Loucy (cell line): Measurements from ENCODE around the gene TMEM94.
"Not testable (repeated sequence)": the region's sequence is repeated elsewhere in the genome, so short reads cannot be mapped to it uniquely, and the experiment has no call there.

Source experiments
- H2AFZ ChIP-seq: fragments of 200-600 bp; sonication (generic); 2 replicates; pipeline ENCODE4 v1.6.0; 2016; ENCODE audit warnings: antibody characterized with exemption, mild to moderate bottlenecking, low read length, moderate library complexity
- H3F3A ChIP-seq: fragments of 200-600 bp; 2 replicates; pipeline ENCODE4 v1.6.0; 2016; ENCODE audit warnings: antibody characterized with exemption, low read depth, mild to moderate bottlenecking
- H3K27me3 ChIP-seq: fragments of 200-600 bp; sonication (generic); 2 replicates; pipeline ENCODE4 v1.6.1; 2014; ENCODE audit warnings: low read length, mild to moderate bottlenecking; ENCODE audit not compliant: insufficient read depth, poor library complexity, severe bottlenecking
- H3K36me3 ChIP-seq: fragments of 200-600 bp; sonication (generic); 2 replicates; pipeline ENCODE4 v1.6.1; 2016; ENCODE audit warnings: low read length; ENCODE audit not compliant: insufficient read depth
- H3K4me1 ChIP-seq: fragments of 200-600 bp; sonication (generic); 2 replicates; pipeline ENCODE4 v1.5.1; 2014; ENCODE audit warnings: low read length, mild to moderate bottlenecking; ENCODE audit not compliant: insufficient read depth, poor library complexity, severe bottlenecking
- H3K4me2 ChIP-seq: fragments of 200-600 bp; sonication (generic); 2 replicates; pipeline ENCODE4 v1.6.0; 2014; ENCODE audit warnings: antibody characterized with exemption, low read length, low read depth, mild to moderate bottlenecking; ENCODE audit not compliant: poor library complexity, severe bottlenecking
- H3K4me3 ChIP-seq: fragments of 200-600 bp; sonication (generic); 2 replicates; pipeline ENCODE4 v1.5.1; 2014; ENCODE audit warnings: low read length, mild to moderate bottlenecking, mixed read lengths; ENCODE audit not compliant: poor library complexity, severe bottlenecking
- H3K79me2 ChIP-seq: fragments of 200-600 bp; sonication (generic); 2 replicates; pipeline ENCODE4 v1.6.1; 2014; ENCODE audit warnings: low read length; ENCODE audit not compliant: insufficient read depth
- H3K9ac ChIP-seq: fragments of 200-600 bp; sonication (generic); 2 replicates; pipeline ENCODE4 v1.6.0; 2014; ENCODE audit warnings: mild to moderate bottlenecking, low read depth, low read length, moderate library complexity; ENCODE audit not compliant: poor library complexity, severe bottlenecking
- H3K9me2 ChIP-seq: fragments of 200-600 bp; sonication (generic); replicated peaks from 2 replicates; pipeline ENCODE4 v1.6.1; 2016; ENCODE audit warnings: low read depth, low read length, mixed read lengths
- H3K9me3 ChIP-seq: fragments of 200-600 bp; sonication (generic); 2 replicates; pipeline ENCODE4 v1.6.1; 2014; ENCODE audit warnings: mild to moderate bottlenecking, antibody characterized with exemption, low read length, low read depth; ENCODE audit not compliant: insufficient read depth
- H4K20me1 ChIP-seq: fragments of 200-600 bp; sonication (generic); 2 replicates; pipeline ENCODE4 v1.6.0; 2014; ENCODE audit warnings: antibody characterized with exemption, low read length, mild to moderate bottlenecking; ENCODE audit not compliant: insufficient read depth, poor library complexity, severe bottlenecking
- CTCF ChIP-seq: fragments of 200-600 bp; sonication (generic); conservative IDR thresholded peaks from 2 replicates; pipeline ENCODE4 v1.5.1; 2014; ENCODE audit warnings: mild to moderate bottlenecking, antibody characterized with exemption, low read length
- EZH2phosphoT487 ChIP-seq: fragments of 200-600 bp; IDR thresholded peaks from 2 replicates; pipeline ENCODE4 v1.6.1; 2018; ENCODE audit warnings: antibody characterized with exemption, mild to moderate bottlenecking, moderate library complexity, borderline replicate concordance

The TMEM94 gene

GRCh38 chr17:75476271-75476671 lies 19.8 kb downstream of the TMEM94 start:
- TF ChIP-seq CTCF = no peak
- TF ChIP-seq EZH2phosphoT487 = no peak
- Histone ChIP-seq H4K20me1 (no peaks in the 10 kb centered on the region), H3K9me2 (no peaks in the 10 kb centered on the region), H3K79me2 (no peaks in the 10 kb centered on the region), H3F3A (no peaks in the 10 kb centered on the region), H3K36me3 (peaks cover 13% of the 10 kb centered on the region; the same call in 1 of the 2 replicates), H3K4me3 (no peak overlapping the region), H3K4me1 (no peaks in the 10 kb centered on the region), H3K4me2 (no peak overlapping the region), H3K9me3 (no peaks in the 10 kb centered on the region), H3K27me3 (no peaks in the 10 kb centered on the region), H3K9ac (no peak overlapping the region), H2AFZ (no peak overlapping the region)

GRCh38 chr17:75476752-75477489 lies 20.5 kb downstream of the TMEM94 start:
- no peaks in the 10 kb centered on the region for H3K9me2 ChIP-seq
- peaks cover 13% of the 10 kb centered on the region; the same call in 1 of the 2 replicates for H3K36me3 ChIP-seq

GRCh38 chr17:75477490-75477862 lies 21.0 kb downstream of the TMEM94 start:
- H3K36me3 ChIP-seq, H3K4me1 ChIP-seq, H4K20me1 ChIP-seq, H3K9me2 ChIP-seq, H3K27me3 ChIP-seq, H2AFZ ChIP-seq, H3K4me3 ChIP-seq, H3K9me3 ChIP-seq, H3K4me2 ChIP-seq, H3F3A ChIP-seq, H3K9ac ChIP-seq, H3K79me2 ChIP-seq: not testable (repeated sequence)

More at GRCh38 chr17:75476752-75477489, 20.5 kb downstream of the TMEM94 start:
- Histone ChIP-seq H3K27me3 (no peaks in the 10 kb centered on the region), H3K4me3 (no peak overlapping the region), H3K4me2 (no peak overlapping the region), H2AFZ (no peak overlapping the region), H3K9me3 (no peaks in the 10 kb centered on the region), H3K9ac (no peak overlapping the region), H3K79me2 (no peaks in the 10 kb centered on the region), H4K20me1 (no peaks in the 10 kb centered on the region), H3F3A (no peaks in the 10 kb centered on the region), H3K4me1 (no peaks in the 10 kb centered on the region)
- TF ChIP-seq EZH2phosphoT487 (no peak), CTCF (no peak)

- Histone ChIP-seq H3K4me2 (no peak overlapping the region), H3K27me3 (no peaks in the 10 kb centered on the region), H3K9ac (no peak overlapping the region), H3K79me2 (no peaks in the 10 kb centered on the region), H3K9me2 (no peaks in the 10 kb centered on the region), H4K20me1 (no peaks in the 10 kb centered on the region), H3F3A (no peaks in the 10 kb centered on the region), H3K4me3 (no peak overlapping the region), H3K9me3 (no peaks in the 10 kb centered on the region), H3K4me1 (no peaks in the 10 kb centered on the region), H3K36me3 (peaks cover 2% of the 10 kb centered on the region; the same call in 1 of the 2 replicates), H2AFZ (no peak overlapping the region)
- no peak for TF ChIP-seq EZH2phosphoT487
- TF ChIP-seq CTCF = no peak
Measured at GRCh38 chr17:75478508-75478907, 22.1 kb downstream of the TMEM94 start.
